SK-N-SH treated with all-trans-retinoic acid at 6 μM for 48 hours (cell line): ENCODE data around the gene GPC6.

Experiments used
- BACH2 ChIP-seq: fragments of 250-450 bp; sonication (Bioruptor Pico); IDR thresholded peaks from 2 replicates; pipeline ENCODE4 v1.9.0; 2021; ENCODE audit warnings: mild to moderate bottlenecking, borderline replicate concordance
- CSRNP3 ChIP-seq: fragments of 250-450 bp; sonication (Bioruptor Pico); IDR thresholded peaks from 2 replicates; pipeline ENCODE4 v1.5.1; 2021; ENCODE audit warnings: mild to moderate bottlenecking, moderate library complexity
- PPARA ChIP-seq: fragments of 250-450 bp; sonication (Bioruptor Pico); IDR thresholded peaks from 2 replicates; pipeline ENCODE4 v1.5.0; 2020; ENCODE audit warnings: mild to moderate bottlenecking, borderline replicate concordance
- RARB ChIP-seq: fragments of 250-450 bp; sonication (Bioruptor Pico); IDR thresholded peaks from 2 replicates; pipeline ENCODE4 v1.8.0; 2021; ENCODE audit warnings: mild to moderate bottlenecking, moderate library complexity
- TCF4 ChIP-seq: fragments of 250-450 bp; sonication (Bioruptor Pico); IDR thresholded peaks from 2 replicates; pipeline ENCODE4 v1.8.0; 2021; ENCODE audit warnings: mild to moderate bottlenecking, moderate library complexity, borderline replicate concordance
- ZC3H10 ChIP-seq: fragments of 250-450 bp; sonication (Bioruptor Pico); IDR thresholded peaks from 2 replicates; pipeline ENCODE4 v1.5.1; 2021; ENCODE audit warnings: mild to moderate bottlenecking, moderate library complexity
- ZFP30 ChIP-seq: fragments of 450-650 bp; formaldehyde crosslinking; IDR thresholded peaks from 2 replicates; pipeline ENCODE4 v1.5.0; 2022; ENCODE audit warnings: mild to moderate bottlenecking, moderate library complexity
- ZNF70 ChIP-seq: fragments of 450-650 bp; formaldehyde crosslinking; IDR thresholded peaks from 2 replicates; pipeline ENCODE4 v1.5.0; 2020; ENCODE audit warnings: mild to moderate bottlenecking, moderate library complexity

GRCh38 chr13:94369972-94370436 lies 1143.4 kb downstream of the GPC6 start:
- TF ChIP-seq CSRNP3 (CRISPR knock-in tag) (no peak), RARB (no peak), BACH2 (CRISPR knock-in tag) (no peak), ZFP30 (CRISPR knock-in tag) (no peak), ZC3H10 (CRISPR knock-in tag) (no peak), ZNF70 (CRISPR knock-in tag) (no peak), PPARA (CRISPR knock-in tag) (no peak), TCF4 (CRISPR knock-in tag) (no peak)
